Muscle of back (tissue), 11 donors: ENCODE data around the gene AGFG2. TPM values are rescaled to one million over a fixed set of nuclear protein-coding genes. Genes with fewer than 3 reads are reported as not detected.
A peak's percentile ranks its signal among the peaks of the same experiment; 100 is the strongest.

Experiments used
- DNase-seq, 3 donors: peaks; one replicate each; pipeline versions ENCODE4 v3.0.0 to v3.0.0-alpha.2; 2013
- polyA plus RNA-seq, 10 donors: library from polyadenylated mRNA; unstranded; fragments of 120-200 nt; gene quantifications; one replicate each; pipeline ENCODE4 v1.2.1, GENCODE V29; 2013; ENCODE audit not compliant: insufficient read length in 10 of 10

AGFG2 gene
- polyA plus RNA-seq, 10 donors: 8.6 to 12.5 (median 9.8) TPM

- DNase-seq: peak in 1 of 3 donors; percentile 56
Observed at GRCh38 chr7:100584054-100584682, 45.2 kb downstream of the AGFG2 start.

GRCh38 chr7:100584683-100585510, 45.9 kb downstream of the AGFG2 start:
- peak in 1 of 3 donors; percentile 68 for DNase-seq

GRCh38 chr7:100585511-100586265, 46.7 kb downstream of the AGFG2 start, which contains the start of gene LRCH4:
Gene LRCH4, minus strand, starts transcription at chr7:100586129. Its CDS starts 29 bp downstream, at chr7:100586100.
- DNase-seq: peak in 1 of 3 donors; percentile 39

GRCh38 chr7:100586266-100587025, 47.4 kb downstream of the AGFG2 start, which contains the start of gene FBXO24:
Gene FBXO24, plus strand, starts transcription at chr7:100586328. Its CDS starts 298 bp downstream, at chr7:100586626.
- peak; percentile 100 for DNase-seq

GRCh38 chr7:100588438-100588837, 49.4 kb downstream of the AGFG2 start:
- peak in 1 of 3 donors; percentile 46 for DNase-seq

GRCh38 chr7:100589341-100589947, 50.4 kb downstream of the AGFG2 start:
- peak in 1 of 3 donors; percentile 41 for DNase-seq

GRCh38 chr7:100590077-100590737, 51.2 kb downstream of the AGFG2 start:
- peak in 1 of 3 donors; percentile 71 for DNase-seq

- no peak for DNase-seq
Observed at GRCh38 chr7:100591596-100591995, 52.6 kb downstream of the AGFG2 start.

- DNase-seq: no peak
Observed at GRCh38 chr7:100595188-100595587, 56.2 kb downstream of the AGFG2 start.

GRCh38 chr7:100598425-100598824, 59.4 kb downstream of the AGFG2 start:
- no peak for DNase-seq

- no peak for DNase-seq
Observed at GRCh38 chr7:100599911-100600729, 61.1 kb downstream of the AGFG2 start.

GRCh38 chr7:100600730-100601038, 61.7 kb downstream of the AGFG2 start:
- no peak for DNase-seq

- DNase-seq: peak; percentile 90 to 94 (median 92)
Observed at GRCh38 chr7:100602889-100603725, 64.1 kb downstream of the AGFG2 start.

- DNase-seq: peak in 2 of 3 donors; percentile 38 to 82
Observed at GRCh38 chr7:100603726-100604027, 64.7 kb downstream of the AGFG2 start.

- peak; percentile 72 to 90 (median 74) for DNase-seq
Observed at GRCh38 chr7:100604028-100604975, 65.3 kb downstream of the AGFG2 start.

GRCh38 chr7:100604976-100605911, 66.2 kb downstream of the AGFG2 start:
- DNase-seq: peak in 1 of 3 donors; percentile 34
